Ascending aorta (tissue), 2 donors: ENCODE data around the gene CIITA. TPM values are rescaled to one million over a fixed set of nuclear protein-coding genes. Genes with fewer than 3 reads are reported as not detected.
"Not testable (repeated sequence)": the region's sequence is repeated elsewhere in the genome, so short reads cannot be mapped to it uniquely, and the experiment has no call there.

Source experiments
- DNase-seq, 2 donors: peaks; one replicate each; pipeline ENCODE4 v3.0.0-alpha.2; 2019; ENCODE audit warnings: low spot score in 2 of 2
- H3K27ac ChIP-seq, 2 donors: fragments of 200-600 bp; sonication (generic); one replicate each; pipeline ENCODE4 v1.5.1; 2016 to 2017; ENCODE audit warnings: mild to moderate bottlenecking in 1 of 2
- H3K27me3 ChIP-seq: fragments of 200-600 bp; sonication (generic); one replicate; pipeline ENCODE4 v1.5.1; 2017
- H3K36me3 ChIP-seq, 2 donors: fragments of 200-600 bp; sonication (generic); one replicate each; pipeline ENCODE4 v1.5.1; 2016
- H3K4me1 ChIP-seq, 2 donors: fragments of 200-600 bp; sonication (generic); one replicate each; pipeline ENCODE4 v1.5.1; 2016 to 2017; ENCODE audit warnings: mild to moderate bottlenecking in 1 of 2
- H3K4me3 ChIP-seq, 2 donors: fragments of 200-600 bp; sonication (generic); one replicate each; pipeline ENCODE4 v1.5.1; 2016 to 2017; ENCODE audit warnings: mild to moderate bottlenecking in 1 of 2
- H3K9me3 ChIP-seq, 2 donors: fragments of 200-600 bp; sonication (generic); one replicate each; pipeline ENCODE4 v1.5.1; 2016
- intact Hi-C: fragments of 100-400 bp; cut with DNase I; formaldehyde crosslinking; loops from one replicate; pipeline ENCODE4 v1.15.1; 2023
- total RNA-seq: library from RNA; depleted of rRNA; stranded (reverse); fragments of >200 nt; gene quantifications from one replicate; pipeline ENCODE4 v1.1.0, GENCODE V29; 2016
- TF ChIP-seq, protein P1 (sequence below), 3 experiments: fragments of 200-600 bp in 2 of 3; fragments of 450-650 bp in 1 of 3; sonication (generic) in 2 of 3; IDR thresholded peaks; one replicate each; pipeline ENCODE4 v1.5.1; 2016 to 2019; ENCODE audit warnings: antibody characterized with exemption in 3 of 3, mild to moderate bottlenecking in 1 of 3, moderate library complexity in 1 of 3

The CIITA gene
- total RNA-seq, 1 donor from 2014 or later: 19.4 TPM

DNA sequence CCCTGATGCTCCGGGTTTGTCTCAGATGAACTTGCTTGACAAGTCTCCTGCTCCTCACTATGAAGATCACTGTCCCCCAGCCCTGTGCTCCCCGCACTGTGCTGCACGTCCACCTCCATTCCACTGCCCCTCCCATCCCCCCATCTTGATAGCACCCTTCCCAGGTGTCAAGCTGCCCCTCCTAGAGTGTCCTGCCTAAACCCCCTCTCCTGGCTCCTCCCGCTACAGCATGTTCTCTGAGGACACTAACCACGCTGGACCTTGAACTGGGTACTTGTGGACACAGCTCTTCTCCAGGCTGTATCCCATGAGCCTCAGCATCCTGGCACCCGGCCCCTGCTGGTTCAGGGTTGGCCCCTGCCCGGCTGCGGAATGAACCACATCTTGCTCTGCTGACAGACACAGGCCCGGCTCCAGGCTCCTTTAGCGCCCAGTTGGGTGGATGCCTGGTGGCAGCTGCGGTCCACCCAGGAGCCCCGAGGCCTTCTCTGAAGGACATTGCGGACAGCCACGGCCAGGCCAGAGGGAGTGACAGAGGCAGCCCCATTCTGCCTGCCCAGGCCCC, 46.7 kb downstream of the CIITA start:
- peak overlapping the region; percentile 73 to 76 for H3K27ac ChIP-seq
- intact Hi-C loops: loop anchor here (2.0 kb wide), 1 partner anchor 19 kb away; the partner anchor contains the start of gene DEXI
- TF ChIP-seq, protein P1, sequence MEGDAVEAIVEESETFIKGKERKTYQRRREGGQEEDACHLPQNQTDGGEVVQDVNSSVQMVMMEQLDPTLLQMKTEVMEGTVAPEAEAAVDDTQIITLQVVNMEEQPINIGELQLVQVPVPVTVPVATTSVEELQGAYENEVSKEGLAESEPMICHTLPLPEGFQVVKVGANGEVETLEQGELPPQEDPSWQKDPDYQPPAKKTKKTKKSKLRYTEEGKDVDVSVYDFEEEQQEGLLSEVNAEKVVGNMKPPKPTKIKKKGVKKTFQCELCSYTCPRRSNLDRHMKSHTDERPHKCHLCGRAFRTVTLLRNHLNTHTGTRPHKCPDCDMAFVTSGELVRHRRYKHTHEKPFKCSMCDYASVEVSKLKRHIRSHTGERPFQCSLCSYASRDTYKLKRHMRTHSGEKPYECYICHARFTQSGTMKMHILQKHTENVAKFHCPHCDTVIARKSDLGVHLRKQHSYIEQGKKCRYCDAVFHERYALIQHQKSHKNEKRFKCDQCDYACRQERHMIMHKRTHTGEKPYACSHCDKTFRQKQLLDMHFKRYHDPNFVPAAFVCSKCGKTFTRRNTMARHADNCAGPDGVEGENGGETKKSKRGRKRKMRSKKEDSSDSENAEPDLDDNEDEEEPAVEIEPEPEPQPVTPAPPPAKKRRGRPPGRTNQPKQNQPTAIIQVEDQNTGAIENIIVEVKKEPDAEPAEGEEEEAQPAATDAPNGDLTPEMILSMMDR (IDR thresholded peaks at IDR 0.05): no peak
- H3K9me3 ChIP-seq: no peaks in the 10 kb centered on the region
- H3K4me3 ChIP-seq: no peak overlapping the region
- H3K4me1 ChIP-seq: peaks cover 5 to 38% of the 10 kb centered on the region in 2 donors
- peaks cover 20 to 42% of the 10 kb centered on the region in 2 donors for H3K36me3 ChIP-seq
- peak; percentile 27 to 90 for DNase-seq
- no peaks in the 10 kb centered on the region for H3K27me3 ChIP-seq

DNA sequence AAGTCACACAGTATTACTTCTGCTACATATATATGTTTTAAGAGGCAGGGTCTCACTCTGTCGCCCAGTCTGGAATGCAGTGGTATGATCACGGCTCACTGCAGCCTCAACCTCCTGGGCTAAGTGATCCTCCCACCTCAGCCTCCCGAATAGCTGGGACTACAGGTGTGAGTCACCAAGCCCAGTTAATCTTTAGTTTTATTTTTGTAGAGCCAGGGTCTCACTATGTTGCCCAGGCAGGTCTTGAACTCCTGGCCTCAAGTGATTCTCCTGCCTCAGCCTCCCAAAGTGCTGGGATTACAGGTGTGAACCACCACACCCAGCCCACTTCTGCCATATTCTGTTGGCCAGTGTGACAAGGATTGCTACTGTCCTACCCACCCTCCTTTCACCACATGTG, 48.3 kb downstream of the CIITA start:
- intact Hi-C loops, H3K9me3 ChIP-seq, H3K4me3 ChIP-seq, DNase-seq, H3K27me3 ChIP-seq: not testable (repeated sequence)
- H3K4me1 ChIP-seq: peaks cover 5 to 38% of the 10 kb centered on the region in 2 donors
- H3K36me3 ChIP-seq: peaks cover 20 to 49% of the 10 kb centered on the region in 2 donors
- peak overlapping the region in 1 of 2 donors; percentile 73 for H3K27ac ChIP-seq

DNA sequence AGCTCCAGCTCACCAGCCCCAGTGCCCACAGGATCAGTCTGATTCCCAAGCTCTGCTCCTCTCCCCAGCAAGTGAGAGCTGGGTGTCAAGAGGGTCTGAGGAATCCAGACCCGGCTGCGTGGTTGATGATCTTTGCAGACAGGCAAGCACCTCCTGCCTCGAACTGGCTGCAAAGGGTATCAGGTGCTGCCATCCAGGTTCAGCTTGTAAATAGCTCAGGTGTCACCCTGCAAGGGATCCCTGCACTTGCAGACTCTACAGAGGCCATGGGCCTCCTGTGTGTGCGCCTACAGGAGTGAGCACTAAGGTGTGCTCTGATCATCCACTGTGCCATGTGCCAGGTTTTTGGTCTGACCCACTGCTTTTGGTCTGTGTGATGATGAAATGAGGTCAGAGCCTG, 49.1 kb downstream of the CIITA start:
- TF ChIP-seq, protein P1 (IDR thresholded peaks at IDR 0.05): no peak
- Histone ChIP-seq H3K9me3 (no peaks in the 10 kb centered on the region), H3K4me3 (no peak overlapping the region), H3K27ac (no peak overlapping the region), H3K27me3 (no peaks in the 10 kb centered on the region), H3K36me3 (peaks cover 20 to 50% of the 10 kb centered on the region in 2 donors), H3K4me1 (peaks cover 5 to 38% of the 10 kb centered on the region in 2 donors)
- DNase-seq: no peak
- intact Hi-C loops: no loop called here

DNA sequence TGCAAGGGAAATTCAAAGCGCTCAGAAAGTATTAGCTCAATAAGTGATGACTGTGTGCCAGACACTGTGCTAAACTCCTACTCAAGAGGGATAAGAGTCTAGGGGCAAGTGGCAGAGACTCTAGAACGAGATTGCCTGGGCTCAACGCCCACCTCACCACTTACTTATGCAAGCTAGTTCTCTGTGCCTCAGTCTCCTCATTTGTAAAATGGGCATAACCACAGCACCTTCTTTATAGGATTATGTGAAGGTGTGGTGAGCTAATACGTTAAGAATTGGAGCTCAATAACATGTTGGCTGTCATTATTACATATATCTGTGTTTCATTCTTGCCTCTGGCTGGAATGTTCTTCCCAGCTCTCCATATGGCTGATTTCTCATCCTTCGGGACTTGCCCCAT, 49.9 kb downstream of the CIITA start:
- Histone ChIP-seq H3K4me3 (no peak overlapping the region), H3K27ac (no peak overlapping the region), H3K27me3 (no peaks in the 10 kb centered on the region), H3K36me3 (peaks cover 20 to 58% of the 10 kb centered on the region in 2 donors), H3K4me1 (peaks cover 5 to 34% of the 10 kb centered on the region in 2 donors), H3K9me3 (no peaks in the 10 kb centered on the region)
- intact Hi-C loops: no loop called here
- no peak for DNase-seq
- TF ChIP-seq, protein P1 (IDR thresholded peaks at IDR 0.05): no peak

DNA sequence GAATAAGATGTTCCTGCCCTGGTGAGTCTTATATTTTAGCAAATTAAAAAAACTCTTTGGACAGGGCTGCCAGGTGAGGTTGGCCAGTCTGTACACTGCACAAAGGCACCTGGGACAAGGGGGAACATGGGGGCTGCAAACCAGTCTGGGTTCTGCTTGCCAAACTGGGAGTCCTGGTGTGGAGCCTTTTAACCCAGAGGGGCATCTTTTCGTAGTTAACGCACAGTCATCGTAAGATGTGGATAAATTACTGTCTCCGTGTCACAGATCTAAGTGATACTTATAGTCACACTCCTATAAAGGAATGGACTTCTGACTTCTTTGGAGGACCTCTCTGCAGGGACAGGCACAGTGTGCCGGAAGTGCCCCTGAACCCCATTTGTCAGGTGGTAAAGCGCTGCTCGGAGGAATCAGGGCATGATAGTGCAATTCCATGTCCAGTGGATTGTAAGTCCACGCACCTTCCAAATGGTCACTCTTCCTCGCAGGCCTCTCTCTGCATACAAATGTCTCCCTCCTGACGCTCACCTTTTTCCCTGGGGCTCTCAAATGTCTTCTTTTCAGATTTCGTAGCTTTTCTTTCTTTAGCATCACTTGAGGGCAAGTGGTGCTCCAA, 50.6 kb downstream of the CIITA start:
- H3K36me3 ChIP-seq: peaks cover 20 to 63% of the 10 kb centered on the region in 2 donors
- no peaks in the 10 kb centered on the region for H3K27me3 ChIP-seq
- intact Hi-C loops: no loop called here
- H3K27ac ChIP-seq: no peak overlapping the region
- no peak for DNase-seq
- H3K9me3 ChIP-seq: no peaks in the 10 kb centered on the region
- no peak overlapping the region for H3K4me3 ChIP-seq
- H3K4me1 ChIP-seq: peaks cover 5 to 27% of the 10 kb centered on the region in 2 donors
- TF ChIP-seq, protein P1 (IDR thresholded peaks at IDR 0.05): no peak

DNA sequence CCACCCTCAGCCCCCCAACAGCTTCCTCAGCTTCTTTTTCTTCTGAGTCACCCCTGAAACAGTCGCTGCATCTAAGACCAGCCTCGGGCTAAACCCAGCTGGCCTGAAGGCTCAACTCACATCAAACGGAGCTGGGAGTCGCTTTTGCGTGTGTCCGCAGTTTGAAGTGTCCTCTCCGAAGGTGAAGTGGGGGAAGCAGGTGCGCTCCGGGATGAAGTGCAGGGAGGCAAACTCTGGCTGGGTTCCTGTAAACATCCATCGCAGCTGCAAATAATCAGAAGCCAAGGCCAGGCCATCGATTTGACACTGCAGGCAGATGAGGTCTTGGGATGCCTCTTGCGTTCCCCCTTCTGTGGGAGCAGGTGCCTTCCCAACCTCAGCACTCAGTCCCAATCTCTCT, 52.1 kb downstream of the CIITA start:
- intact Hi-C loops, DNase-seq, H3K27me3 ChIP-seq, H3K9me3 ChIP-seq, H3K4me3 ChIP-seq: not testable (repeated sequence)
- H3K27ac ChIP-seq: peak overlapping the region; percentile 3 to 28
- peaks cover 11 to 19% of the 10 kb centered on the region in 2 donors for H3K4me1 ChIP-seq
- H3K36me3 ChIP-seq: peaks cover 20 to 73% of the 10 kb centered on the region in 2 donors
